ENCODE data around the gene HOXC13.

GRCh38 chr12:53995002-53995377, 56.4 kb downstream of the HOXC13 start:
- TF ChIP-seq, protein P1, sequence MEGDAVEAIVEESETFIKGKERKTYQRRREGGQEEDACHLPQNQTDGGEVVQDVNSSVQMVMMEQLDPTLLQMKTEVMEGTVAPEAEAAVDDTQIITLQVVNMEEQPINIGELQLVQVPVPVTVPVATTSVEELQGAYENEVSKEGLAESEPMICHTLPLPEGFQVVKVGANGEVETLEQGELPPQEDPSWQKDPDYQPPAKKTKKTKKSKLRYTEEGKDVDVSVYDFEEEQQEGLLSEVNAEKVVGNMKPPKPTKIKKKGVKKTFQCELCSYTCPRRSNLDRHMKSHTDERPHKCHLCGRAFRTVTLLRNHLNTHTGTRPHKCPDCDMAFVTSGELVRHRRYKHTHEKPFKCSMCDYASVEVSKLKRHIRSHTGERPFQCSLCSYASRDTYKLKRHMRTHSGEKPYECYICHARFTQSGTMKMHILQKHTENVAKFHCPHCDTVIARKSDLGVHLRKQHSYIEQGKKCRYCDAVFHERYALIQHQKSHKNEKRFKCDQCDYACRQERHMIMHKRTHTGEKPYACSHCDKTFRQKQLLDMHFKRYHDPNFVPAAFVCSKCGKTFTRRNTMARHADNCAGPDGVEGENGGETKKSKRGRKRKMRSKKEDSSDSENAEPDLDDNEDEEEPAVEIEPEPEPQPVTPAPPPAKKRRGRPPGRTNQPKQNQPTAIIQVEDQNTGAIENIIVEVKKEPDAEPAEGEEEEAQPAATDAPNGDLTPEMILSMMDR (IDR thresholded peaks at IDR 0.05; ENCODE audit: insufficient read depth, low read depth, low read length), result no peak
- peak; percentile 6 for TF ChIP-seq EZH2 (IDR thresholded peaks at IDR 0.05; ENCODE audit: insufficient read depth, low read length)
